ENCODE results near the gene CLIP3.

DNA sequence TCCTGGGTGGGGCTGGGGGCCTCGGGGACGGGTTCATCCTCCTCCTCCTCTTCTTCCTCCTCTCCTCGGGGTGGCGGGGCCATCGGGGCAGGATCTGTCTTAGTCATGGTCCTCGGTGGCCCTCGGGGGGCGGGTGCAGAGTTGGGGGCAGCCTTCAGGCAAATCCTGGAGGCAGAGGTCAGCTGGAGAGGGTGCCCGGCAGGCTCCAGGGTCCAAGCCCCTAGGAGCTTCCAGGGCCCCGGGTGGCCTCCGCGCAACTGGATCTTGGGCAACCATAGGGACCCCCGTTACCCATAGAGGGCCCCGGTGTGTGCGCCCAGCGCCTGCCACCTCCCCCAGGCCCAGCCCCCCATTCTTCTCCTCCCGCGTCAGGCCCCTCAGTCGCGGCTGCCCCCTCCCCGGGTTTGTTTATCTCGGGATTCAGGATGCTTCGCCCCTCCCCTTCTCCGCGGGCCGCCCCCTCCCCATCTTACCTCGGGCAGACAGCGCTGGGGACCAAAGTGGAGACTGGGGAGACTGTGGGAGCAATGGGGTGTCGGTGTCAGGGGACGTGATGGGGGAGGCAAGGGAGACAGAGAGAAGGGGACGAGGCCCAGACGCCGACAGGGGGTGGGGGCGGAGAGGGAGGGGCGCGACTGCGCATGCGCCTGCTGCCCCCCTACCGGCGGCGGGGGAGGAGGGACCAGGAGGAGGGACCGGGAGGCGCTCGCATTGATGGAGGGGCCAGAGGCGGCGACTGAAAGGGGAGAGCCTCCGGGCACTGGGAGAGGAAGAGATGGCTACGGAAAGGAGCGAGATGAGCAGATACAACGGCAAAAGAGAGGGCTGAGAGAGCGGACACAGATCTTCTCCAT is at the start of gene CLIP3:
- TF ChIP-seq, protein P1, sequence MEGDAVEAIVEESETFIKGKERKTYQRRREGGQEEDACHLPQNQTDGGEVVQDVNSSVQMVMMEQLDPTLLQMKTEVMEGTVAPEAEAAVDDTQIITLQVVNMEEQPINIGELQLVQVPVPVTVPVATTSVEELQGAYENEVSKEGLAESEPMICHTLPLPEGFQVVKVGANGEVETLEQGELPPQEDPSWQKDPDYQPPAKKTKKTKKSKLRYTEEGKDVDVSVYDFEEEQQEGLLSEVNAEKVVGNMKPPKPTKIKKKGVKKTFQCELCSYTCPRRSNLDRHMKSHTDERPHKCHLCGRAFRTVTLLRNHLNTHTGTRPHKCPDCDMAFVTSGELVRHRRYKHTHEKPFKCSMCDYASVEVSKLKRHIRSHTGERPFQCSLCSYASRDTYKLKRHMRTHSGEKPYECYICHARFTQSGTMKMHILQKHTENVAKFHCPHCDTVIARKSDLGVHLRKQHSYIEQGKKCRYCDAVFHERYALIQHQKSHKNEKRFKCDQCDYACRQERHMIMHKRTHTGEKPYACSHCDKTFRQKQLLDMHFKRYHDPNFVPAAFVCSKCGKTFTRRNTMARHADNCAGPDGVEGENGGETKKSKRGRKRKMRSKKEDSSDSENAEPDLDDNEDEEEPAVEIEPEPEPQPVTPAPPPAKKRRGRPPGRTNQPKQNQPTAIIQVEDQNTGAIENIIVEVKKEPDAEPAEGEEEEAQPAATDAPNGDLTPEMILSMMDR (IDR thresholded peaks at IDR 0.05): peak in 1 of 12 donors; percentile 23
- no peak for TF ChIP-seq POLR2A (IDR thresholded peaks at IDR 0.05)

Data from heart left ventricle (tissue), 13 donors.